HG02981 (cell line): ENCODE data around the gene RBFA.

Experiments
- ATAC-seq: cut with Tn5 transposase; IDR thresholded peaks from one replicate; pipeline ENCODE4 v1.9.1; 2021; ENCODE audit warnings: mild to moderate bottlenecking, moderate library complexity; ENCODE audit not compliant: unreplicated experiment

The RBFA gene

GRCh38 chr18:80070825-80071224 lies 36.6 kb downstream of the RBFA start:
- ATAC-seq = no peak

GRCh38 chr18:80074183-80074582 lies 39.9 kb downstream of the RBFA start:
- ATAC-seq = no peak

GRCh38 chr18:80074697-80075096 lies 40.5 kb downstream of the RBFA start:
- no peak for ATAC-seq

GRCh38 chr18:80075940-80076339 lies 41.7 kb downstream of the RBFA start:
- no peak for ATAC-seq

GRCh38 chr18:80076379-80076778 lies 42.1 kb downstream of the RBFA start:
- ATAC-seq = no peak

- ATAC-seq = no peak
These were observed 43.6 kb downstream of the RBFA start for GRCh38 chr18:80077873-80078272.
